ENCODE measurements around the gene NANS.
"Not testable (repeated sequence)": the region's sequence is repeated elsewhere in the genome, so short reads cannot be mapped to it uniquely, and the experiment has no call there.

Gene NANS

DNA sequence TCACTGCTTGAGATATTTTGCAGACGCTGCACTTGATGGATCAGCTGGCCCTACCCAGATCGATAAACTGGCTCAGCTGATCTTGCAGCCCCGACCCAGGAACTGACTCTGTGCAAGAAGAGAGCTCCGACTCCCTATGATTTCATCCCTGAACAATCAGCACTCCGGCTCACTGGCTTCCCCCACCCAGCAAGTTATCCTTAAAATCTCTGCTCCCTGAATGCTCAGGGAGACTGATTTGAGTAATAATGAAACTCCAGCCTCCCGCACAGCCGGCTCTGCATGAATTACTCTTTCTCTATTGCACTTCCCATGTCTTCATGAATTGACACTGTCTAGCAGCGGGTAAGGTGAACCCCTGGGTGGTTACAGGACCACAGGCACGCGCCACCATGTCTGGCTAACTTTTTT is 16.9 kb upstream of the NANS start:
- DNase-seq = no peak

DNA sequence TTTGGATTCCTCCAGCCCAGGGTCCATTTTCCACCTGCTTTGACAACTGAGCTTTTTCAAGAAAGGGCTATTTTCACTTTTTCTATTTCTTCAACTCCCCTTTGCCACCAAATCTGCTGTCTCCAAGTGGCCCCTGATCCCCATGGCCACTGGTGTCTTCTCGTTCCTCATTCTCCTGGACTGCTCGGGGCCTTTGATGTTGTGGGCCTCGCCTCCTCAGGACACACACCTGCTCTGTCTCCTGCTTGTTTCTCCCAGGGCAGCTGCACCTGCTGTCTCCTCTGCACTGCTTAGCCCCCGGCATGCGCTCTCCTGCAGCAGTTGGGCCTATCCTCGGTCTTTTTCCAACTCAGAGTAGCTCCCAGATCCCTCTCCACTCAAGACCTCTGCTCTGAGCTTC is 16.3 kb upstream of the NANS start:
- no peak for DNase-seq

DNA sequence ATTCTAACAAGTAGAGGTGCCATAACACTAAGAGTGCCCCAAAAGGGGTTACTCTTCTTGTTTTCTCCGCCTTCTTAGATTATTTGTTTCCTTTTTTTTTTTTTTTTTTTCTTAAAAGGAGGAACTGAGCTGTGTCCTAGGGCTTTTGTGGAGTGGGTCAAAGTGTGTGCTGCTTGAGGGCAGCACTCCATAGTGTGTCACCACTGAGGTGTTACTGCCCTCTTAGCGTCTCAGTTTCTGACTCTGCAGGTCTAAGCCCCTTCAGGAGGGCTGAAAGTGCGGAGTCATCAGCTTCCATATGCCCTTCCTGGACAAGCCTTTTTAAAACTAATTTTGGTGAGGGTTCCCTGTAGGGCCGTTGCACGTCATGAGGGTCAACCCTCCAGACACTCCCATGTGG is 12.6 kb upstream of the NANS start:
- no peak for DNase-seq

DNA sequence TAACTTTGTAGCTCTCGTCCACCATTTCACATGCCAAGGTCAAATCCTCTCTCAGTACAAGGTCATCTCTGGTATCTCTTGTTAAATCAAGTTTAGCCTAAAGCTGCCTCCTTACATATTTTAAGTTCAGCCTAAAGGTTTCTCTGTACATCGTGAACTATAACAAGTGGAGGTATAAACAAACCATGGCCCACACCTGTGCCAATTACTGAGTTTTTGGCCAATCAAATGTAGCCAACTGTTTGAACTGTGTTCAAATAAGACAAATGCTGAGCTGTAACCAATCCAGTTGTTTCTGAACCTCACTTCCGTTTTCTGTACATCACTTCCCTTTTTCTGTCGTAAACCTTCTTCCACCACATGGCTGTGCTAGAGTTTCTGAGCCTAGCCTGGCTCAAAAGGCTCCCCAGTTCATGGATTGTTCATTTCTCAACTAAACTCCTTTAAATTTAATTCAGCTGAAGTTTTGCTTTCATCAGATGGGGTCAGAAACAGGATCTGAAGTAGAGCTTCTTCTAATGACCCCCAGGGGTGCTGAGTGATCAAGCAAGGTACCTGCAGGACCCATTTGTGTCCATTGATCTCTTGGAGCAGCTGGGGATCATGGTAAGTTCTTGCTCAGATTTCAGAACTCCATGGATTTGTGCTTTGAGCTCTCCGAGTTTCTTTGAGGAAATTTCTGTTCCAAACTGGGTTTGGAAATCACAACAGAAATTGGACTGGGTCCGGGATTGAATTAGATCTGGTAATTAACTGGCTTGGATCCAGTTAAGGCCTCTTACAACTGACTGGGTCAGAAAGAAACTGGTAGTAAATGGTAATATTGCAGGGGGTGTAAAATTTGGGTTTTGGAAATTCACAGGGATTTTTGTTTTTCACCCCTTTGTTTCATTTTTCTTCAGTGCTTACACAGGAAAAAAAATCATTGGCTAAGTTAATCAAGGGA is 11.0 kb upstream of the NANS start:
- DNase-seq = peak in 1 of 2 experiments; percentile 23

DNA sequence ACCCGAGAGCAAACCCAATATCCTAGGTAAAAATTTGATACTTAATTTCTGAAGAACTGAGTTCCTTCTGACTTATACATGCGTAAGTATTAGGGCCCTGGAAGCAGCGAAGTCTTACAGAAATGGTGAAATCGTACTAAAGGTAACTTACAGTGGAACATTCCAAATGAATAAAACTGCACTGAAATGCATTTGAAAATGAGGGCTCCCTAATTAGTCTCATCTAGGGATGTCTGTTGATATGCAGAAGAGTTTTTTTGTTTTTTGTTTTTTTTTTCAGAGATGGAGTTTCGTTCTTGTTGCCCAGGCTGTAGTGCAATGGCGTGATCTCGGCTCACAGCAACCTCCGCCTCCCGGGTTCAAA is 10.4 kb upstream of the NANS start:
- no peak for DNase-seq

DNA sequence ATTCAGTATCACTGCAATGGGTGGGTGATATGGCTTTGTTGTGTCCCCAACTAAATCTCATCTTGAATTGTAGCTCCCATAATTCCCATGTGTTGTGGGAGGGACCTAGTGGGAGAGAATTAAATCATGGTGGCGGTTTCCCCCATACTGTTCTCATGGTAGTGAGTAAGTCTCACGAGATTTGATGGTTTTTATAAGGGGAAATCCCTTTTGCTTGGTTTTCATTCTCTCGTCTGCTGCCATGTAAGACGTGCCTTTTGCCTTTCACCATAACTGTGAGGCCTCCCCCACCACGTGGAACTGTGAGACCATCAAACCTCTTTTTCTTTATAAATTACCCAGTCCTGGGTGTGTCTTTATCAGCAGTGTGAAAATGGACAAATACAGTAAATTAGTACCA is 9.5 kb upstream of the NANS start:
- no peak for DNase-seq

DNA sequence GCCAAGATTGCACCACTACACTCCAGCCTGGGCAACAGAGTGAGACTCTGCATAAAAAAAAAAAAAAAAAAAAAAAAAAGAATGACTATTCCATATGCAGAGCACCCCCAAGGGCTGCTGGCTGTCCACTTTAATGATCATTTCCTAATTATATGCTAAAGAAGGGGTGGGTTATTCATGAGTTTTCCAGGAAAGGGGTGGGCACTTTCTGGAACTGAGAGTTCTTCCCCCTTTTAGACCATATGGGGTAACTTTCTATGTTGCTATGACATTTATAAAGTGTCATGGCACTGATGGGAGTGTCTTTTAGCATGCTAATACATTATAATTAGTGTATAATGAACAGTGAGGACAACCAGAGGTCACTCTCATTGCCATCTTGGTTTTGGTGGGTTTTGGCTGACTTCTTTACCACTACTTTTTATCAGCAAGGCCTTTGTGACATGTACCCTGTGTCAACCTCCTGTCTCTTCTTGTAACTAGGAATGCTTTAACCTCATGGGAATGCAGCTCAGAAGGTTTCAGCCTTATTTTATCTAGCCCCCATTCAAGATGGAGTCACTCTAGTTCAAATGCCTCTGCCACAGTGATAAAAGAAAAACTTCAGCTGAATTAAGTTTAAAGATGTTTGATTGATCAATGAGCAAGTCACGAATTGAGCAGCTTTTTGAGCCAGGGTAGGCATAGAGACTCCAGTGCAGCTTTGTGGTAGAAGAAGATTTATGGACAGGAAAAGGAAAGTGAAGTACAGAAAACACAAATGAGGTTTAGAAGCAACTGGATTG is 7.1 kb upstream of the NANS start:
- DNase-seq = no peak

DNA sequence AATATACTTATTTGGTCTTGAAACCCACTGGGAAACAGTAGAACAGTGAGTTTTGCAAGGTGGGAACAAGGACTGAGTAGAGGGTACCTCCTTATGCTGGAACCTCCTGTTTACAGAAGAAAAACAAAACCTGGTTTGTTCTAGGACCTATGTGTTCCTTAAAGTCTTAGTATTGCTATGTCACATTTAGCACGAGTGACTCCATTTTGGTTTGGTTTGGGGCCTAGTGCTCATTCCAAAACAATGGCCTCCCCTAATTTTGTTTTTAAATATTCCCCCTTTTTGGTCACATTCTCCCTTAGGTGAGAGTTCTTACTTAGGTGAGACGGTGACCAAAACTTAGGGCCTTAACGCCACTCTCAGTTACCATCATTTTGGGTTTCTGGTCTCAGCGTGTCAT is 6.2 kb upstream of the NANS start:
- DNase-seq = no peak

DNA sequence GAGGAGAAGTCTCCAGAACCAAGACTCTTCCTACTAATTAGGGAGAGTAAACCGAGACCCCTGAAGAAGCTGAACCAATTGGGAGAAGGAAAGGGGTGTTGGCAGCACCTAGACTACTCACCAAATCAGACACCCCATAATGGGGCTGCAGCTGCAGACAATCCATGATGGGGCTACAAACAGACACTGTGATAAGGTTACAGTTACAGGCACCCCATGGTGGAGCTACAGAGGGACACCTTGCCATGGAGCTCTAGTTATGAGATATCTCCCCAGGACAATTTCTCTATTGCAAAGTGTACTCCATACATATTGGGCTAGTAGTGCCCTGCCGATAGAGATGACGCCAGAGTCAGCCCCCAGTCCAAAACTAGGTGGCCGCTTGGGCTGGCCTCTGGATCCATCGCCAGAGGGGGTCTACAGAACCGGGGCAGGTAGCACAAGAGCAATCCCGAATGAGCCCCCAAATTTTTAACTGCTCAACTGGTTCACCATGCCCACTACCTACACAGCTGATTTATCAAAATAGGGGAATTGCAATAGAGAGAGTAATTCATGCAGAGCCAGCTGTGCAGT is 2.1 kb upstream of the NANS start:
- DNase-seq = no peak

DNA sequence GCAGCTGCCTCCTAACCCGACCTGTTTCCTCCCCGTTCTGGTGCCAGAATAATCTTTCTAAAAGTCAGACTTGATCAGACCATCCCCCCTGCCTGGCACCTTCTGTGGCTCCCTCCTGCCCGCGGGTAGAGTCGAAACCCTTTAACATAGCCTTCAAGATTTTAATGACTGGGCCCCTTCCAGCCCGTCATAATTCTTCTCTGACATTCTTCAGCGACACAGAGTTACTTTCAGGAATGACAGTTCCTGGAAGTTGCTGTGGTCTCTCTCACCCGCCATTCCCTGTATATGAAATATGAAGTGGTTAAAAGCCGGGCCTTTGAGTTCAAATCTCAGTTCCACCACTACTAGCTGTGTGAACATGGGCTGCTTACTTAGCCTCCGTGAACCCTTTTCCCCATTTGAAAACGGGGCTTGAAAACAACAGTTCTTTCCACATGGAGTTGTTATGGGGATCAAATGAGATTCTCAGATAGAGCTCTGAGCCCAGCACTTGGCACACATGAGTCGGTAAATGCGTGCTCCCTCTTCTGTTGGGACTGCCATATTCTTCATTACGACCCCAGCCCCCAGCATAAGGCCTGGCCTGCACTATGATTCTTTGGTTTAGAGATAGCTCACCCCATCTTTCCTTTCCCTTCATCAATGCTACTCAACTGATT is 737 bp downstream of the NANS start:
- DNase-seq = no peak

DNA sequence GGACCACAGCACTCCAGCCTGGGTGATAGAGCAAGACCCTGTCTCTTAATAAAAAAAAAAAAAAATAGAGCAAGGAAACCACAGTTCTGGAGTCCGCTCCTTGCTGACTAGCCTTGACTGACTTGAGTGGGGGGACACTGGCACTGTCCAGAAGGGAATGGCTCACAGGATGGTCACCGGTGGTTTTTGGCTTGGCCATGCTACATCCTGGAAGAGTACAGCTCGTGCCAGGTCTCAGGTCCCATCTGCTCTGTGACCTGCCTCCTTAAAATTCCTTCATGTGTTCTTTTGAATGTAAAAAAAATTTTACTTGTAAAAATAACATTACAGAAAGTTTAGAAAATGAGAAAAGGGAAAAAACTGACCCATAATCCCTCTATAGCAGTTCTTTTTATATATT is 5.6 kb downstream of the NANS start:
- DNase-seq = no peak

DNA sequence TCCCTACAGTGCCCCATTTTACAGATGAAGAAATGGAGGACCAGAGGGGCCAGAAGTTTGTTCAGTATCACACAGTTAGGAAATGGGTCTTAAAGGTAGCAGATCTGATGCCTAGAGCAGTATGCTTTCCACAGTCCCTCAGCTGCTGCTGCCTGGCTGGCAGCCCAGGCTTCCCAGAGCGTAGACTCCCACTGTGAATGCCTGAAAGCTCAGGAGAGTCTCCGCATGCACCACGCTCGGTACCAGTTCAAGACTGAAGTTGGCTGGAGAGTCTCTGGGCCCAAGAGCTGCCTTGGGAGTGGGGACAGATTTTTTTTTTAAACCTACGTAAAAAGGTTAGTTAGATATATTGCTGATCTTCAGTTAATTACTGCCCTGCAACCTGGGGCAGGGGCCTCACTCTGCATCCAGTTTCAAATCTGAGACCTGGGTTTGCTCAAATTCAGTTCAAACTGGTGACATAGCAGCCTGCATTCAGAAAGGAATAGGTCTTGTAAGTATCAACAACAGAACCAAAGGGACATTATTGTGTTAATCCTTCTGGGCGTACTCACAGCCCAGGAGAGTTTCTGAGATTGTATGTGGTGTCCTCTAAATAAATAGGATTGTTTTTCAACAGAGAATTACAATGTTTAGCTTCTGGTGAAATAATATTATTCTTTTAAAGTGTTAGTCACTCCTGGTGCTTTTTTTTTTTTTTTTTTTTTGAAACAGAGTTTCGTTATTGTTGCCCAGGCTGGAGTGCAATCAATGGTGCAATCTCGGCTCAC is 8.3 kb downstream of the NANS start:
- DNase-seq = no peak

DNA sequence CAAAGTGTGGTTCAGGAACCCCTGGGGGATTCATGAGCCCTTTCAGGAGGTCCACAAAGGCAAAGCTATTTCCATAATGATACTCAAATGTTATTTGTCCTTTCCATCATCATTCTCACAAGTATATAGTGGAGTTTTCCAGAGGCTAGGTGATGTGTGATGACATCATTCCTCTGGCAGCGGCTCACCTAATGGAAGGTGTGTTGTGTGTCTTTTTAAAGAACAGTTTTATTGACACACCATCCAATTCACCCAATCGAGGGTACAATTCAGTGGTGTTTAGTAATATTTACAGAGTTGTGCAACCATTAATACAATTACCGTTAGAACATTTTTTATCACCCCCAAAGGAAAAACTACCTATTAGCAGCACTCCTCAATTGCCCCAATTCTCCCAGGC is 9.7 kb downstream of the NANS start:
- DNase-seq = no peak

DNA sequence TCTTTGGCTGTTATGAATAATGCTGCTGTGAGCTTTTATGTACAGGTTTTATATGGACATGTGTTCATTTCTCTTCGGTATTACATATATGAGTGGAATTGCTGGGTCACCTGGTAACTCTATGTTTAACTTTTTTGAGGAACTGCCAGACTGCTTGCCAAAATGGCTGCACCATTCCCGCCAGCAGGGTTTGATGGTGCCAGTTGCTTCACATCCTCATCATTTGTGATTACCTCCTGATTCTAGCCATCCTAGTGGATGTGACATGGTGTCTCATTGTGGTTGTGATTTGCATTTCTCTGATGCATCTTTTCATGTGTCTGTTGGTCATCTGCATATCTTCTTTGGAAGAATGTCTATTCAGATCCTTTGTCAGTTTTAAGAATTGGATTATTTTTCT is 10.7 kb downstream of the NANS start:
- DNase-seq = no peak

DNA sequence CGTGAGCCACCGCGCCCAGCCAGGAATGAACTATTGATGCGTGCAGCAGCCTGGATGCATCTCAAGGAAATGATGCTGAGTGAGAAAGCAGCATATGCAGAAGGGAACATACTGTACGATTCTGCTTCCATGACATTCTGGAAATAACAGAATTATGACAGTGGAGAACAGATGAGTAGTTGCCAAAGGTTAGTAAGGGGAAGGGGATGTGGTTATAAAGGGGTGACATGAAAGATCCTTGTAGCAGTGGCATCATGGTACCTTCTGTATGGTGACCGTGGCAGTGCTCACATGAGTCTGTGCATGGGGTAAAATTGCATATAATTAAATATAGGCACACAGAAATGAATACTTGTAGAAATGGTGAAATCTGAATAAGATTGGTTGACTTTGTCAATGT is 13.0 kb downstream of the NANS start:
- DNase-seq = no peak

DNA sequence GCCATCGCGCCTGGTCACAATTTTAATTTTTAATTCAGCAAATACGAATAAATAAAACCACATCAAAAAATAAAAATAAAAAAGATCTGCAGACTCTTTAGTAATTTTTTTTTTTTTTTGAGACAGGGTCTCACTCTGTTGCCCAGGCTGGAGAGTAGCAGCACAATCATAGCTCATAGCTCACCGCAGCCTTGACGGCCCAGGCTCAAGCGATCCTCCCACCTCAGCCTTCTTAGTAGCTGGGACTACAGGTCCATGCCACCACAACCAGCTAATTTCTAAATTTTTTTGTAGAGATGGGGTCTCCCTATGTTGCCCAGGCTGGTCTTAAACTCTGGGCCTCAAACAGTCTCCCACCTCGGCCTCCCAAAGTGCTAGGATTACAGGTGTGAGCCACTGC is 14.2 kb downstream of the NANS start:
- DNase-seq = no peak

DNA sequence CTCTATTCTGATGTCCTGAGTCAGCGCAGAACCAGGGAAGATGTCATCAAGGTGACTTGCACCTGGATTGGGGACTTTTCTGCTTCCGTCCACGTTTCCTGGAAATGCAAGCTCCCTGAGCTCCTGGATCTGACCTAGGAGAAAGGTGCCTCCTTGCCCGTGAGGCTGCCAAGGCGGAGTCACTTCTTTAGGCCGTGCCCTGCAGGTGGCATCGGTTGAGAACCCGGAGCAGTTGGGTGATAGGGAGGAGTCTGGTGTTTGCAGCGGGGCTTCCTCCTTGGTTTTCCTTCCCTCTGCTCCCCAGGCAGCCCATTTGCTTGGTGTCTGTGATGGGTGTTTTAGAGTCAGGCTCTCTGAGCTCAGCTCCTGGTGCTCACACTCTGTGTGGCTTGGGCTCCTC is 15.2 kb downstream of the NANS start:
- no peak for DNase-seq

DNA sequence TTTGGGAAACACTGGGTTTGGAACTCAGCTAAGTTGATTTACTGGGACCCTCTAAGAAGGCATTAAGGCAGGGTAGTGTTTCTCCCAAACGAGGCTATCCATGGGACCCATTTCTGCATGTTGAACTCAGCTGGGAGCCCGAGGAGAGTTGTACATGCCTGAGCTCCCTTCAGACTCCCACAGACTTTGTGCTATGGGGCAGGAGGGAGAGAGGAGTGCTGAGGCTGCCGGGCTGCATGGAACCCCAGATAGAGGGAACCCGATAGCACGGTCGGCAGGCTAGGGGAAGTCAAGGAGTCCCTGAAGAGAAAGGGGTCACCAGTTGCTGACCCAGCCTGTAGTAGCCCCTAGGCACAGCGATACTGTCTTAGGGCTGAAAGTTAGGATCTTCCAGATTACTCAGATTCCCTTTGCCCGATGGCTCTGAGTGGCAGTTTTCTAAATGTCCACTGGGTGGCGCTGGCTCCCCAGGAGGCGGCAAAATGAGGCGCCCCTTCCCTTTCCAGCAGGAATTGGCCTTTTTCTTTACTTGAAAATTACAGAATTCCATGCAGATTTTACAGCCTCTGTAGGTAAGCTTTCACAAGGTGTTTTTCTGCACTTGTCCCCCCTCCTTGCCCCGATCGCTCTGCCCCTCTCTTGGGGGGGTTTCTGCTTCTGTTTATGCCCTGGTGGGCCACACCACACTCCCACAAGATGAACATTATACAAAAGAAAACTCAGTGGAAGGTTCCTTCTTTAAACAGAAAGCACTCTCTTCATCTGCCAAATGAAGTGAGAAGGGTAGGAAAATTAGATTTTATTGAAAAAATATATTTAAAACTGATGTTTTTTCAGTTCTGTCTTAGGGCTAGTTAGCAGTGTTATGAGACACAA is 17.8 kb downstream of the NANS start:
- peak; percentile 49 to 56 for DNase-seq

DNA sequence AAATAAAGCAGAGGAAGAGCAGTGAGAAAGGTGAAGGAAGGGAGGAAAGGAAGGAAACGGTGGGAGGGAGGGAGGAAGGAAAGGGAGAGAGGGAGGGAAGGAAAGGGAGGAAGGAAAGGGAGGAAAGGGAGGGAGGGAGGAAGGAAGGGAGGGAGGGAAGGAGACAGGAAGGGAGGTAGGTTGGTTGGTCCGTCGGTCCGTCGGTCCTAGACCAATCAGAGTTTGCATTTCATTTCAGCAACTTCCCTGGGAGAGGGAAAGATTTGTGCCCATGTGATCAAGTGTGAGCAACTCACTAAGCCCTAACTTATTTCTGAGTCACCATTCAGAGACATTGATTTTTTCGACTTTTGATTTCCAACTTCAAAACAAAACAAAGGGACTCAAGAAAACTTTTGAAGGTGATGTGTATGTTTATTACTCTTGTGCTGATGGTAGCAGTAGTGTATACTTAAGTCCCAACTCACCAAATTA is 18.8 kb downstream of the NANS start:
- DNase-seq = peak in 1 of 2 experiments; percentile 23

DNA sequence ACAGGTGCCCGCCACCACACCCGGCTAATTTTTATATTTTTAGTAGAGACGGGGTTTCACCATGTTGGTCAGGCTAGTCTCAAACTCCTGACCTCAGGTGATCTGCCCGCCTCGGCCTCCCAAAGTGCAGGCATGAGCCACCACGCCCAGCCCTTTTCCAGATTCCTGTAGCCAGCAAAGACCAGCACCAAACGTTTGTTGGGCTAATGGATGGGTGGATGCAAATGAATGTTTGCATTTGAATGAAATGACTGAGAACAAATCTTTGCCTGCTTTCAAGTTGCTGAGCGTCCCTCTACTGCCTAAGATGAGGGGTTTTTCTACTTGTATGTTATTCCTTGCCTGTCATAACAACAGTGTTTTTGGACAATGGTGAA is 20.0 kb downstream of the NANS start:
- not testable (repeated sequence) for DNase-seq

DNA sequence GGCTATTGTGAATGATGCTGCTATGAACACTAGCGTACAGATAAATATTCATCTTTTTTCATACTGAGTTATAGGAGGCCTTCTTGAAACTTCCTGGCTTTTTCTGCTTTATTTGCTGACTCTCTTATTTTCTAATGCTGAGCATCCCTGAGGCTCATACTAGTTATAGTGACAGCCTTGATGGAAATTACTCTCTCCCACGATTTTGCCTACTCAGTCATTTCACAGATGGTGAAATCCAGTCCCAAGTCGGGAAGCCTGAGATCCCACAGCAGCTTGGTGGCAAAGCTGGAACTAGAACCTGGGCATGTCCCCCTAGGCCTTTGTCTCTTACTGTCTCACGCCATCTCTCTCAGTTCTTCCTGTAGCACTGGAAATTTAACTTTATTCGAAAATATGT is 22.4 kb downstream of the NANS start:
- DNase-seq = no peak
